ACC112 (cell line): ENCODE measurements around the gene DHX32.

Experiments
- H2AFZ ChIP-seq: fragments of 200-600 bp; sonication (generic); one replicate; pipeline ENCODE4 v1.6.0; 2017; ENCODE audit warnings: antibody characterized with exemption, low read length; ENCODE audit not compliant: unreplicated experiment
- H3K27ac ChIP-seq: fragments of 200-600 bp; sonication (generic); 2 replicates; pipeline ENCODE4 v1.5.1; 2014; ENCODE audit warnings: low read depth, mild to moderate bottlenecking, antibody characterized with exemption, low read length, moderate library complexity
- H3K27me3 ChIP-seq: fragments of 200-600 bp; sonication (generic); 2 replicates; pipeline ENCODE4 v1.6.1; 2014; ENCODE audit warnings: mild to moderate bottlenecking, antibody characterized with exemption, low read length, moderate library complexity, mixed read lengths; ENCODE audit not compliant: insufficient read depth
- H3K36me3 ChIP-seq: fragments of 200-600 bp; sonication (generic); 2 replicates; pipeline ENCODE4 v1.6.1; 2016; ENCODE audit warnings: mild to moderate bottlenecking, antibody characterized with exemption, low read length, moderate library complexity, mixed read lengths; ENCODE audit not compliant: insufficient read depth
- H3K4me1 ChIP-seq: fragments of 200-600 bp; sonication (generic); one replicate; pipeline ENCODE4 v1.6.1; 2016; ENCODE audit warnings: low read length, mixed read lengths; ENCODE audit not compliant: insufficient read depth, unreplicated experiment, control insufficient read depth
- H3K4me3 ChIP-seq: fragments of 200-600 bp; sonication (generic); 2 replicates; pipeline ENCODE4 v1.5.1; 2014; ENCODE audit warnings: mild to moderate bottlenecking, low read depth, low read length
- H3K79me2 ChIP-seq: fragments of 200-600 bp; sonication (generic); one replicate; pipeline ENCODE4 v1.6.0; 2016; ENCODE audit warnings: low read length; ENCODE audit not compliant: control insufficient read depth, unreplicated experiment, insufficient read depth

The DHX32 gene

GRCh38 chr10:125788156-125789034 lies 92.7 kb downstream of the DHX32 start:
- no peaks in the 10 kb centered on the region for H3K4me1 ChIP-seq
- H2AFZ ChIP-seq, result no peak overlapping the region
- no peaks in the 10 kb centered on the region for H3K36me3 ChIP-seq
- H3K4me3 ChIP-seq, result no peak overlapping the region
- H3K79me2 ChIP-seq, result no peaks in the 10 kb centered on the region
- no peaks in the 10 kb centered on the region for H3K27me3 ChIP-seq
- no peak overlapping the region for H3K27ac ChIP-seq
